ENCODE data around the gene PTPRCAP. TPM values are rescaled to one million over a fixed set of nuclear protein-coding genes. Genes with fewer than 3 reads are reported as not detected.

Gene PTPRCAP
- total and polyA plus RNA-seq, 10 of the 15 experiments (the other 5 are each of a cell fraction or from before 2014, with no cell fraction given) = 4.7 to 266 (median 125) TPM

DNA sequence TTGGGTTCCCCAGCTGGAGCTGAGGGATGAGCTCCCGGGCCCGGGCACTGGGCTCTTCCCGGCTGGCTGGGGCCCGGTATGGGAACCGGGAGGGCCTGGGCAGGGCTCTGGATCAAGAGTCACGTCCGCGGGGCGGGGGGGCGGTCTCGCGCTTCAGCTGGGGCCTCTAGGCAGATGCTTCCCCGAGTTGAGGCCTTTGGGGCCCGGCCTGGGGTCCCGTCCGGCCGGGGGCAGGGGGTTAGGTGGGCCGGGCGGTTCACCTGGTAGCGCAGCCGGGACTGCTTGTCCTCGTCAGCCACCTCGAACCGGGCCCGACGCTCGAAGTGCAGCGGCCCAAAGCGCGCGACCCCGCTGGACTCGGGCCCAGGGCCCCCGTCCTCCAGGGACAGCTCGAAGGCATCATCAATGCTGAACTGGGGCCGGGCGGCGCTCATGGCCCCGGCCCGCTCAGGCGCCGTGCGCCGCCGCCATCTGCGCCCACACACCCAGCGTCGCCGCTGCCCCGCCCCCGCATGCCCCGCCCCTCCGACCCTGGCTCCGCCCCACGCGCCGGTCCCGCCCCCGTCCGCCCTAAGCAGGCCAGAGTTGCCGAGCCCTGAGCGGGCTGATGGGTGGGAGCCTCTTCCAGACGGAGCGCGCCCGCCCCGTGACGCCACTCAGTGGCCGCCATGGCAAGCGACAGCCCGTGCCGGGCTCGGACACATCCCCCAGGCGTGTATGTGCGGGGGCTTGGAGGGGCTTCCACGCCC lies 31.5 kb upstream of the PTPRCAP start, which contains the start of gene TMEM134 (continued):
- TF ChIP-seq, protein P1, sequence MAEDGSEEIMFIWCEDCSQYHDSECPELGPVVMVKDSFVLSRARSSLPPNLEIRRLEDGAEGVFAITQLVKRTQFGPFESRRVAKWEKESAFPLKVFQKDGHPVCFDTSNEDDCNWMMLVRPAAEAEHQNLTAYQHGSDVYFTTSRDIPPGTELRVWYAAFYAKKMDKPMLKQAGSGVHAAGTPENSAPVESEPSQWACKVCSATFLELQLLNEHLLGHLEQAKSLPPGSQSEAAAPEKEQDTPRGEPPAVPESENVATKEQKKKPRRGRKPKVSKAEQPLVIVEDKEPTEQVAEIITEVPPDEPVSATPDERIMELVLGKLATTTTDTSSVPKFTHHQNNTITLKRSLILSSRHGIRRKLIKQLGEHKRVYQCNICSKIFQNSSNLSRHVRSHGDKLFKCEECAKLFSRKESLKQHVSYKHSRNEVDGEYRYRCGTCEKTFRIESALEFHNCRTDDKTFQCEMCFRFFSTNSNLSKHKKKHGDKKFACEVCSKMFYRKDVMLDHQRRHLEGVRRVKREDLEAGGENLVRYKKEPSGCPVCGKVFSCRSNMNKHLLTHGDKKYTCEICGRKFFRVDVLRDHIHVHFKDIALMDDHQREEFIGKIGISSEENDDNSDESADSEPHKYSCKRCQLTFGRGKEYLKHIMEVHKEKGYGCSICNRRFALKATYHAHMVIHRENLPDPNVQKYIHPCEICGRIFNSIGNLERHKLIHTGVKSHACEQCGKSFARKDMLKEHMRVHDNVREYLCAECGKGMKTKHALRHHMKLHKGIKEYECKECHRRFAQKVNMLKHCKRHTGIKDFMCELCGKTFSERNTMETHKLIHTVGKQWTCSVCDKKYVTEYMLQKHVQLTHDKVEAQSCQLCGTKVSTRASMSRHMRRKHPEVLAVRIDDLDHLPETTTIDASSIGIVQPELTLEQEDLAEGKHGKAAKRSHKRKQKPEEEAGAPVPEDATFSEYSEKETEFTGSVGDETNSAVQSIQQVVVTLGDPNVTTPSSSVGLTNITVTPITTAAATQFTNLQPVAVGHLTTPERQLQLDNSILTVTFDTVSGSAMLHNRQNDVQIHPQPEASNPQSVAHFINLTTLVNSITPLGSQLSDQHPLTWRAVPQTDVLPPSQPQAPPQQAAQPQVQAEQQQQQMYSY (CRISPR knock-in tag; IDR thresholded peaks at IDR 0.05) = no peak
- TF ChIP-seq YBX1 (IDR thresholded peaks at IDR 0.05) (no peak), CBFB (IDR thresholded peaks at IDR 0.05; ENCODE audit: low read depth) (no peak), TBL1XR1 (IDR thresholded peaks at IDR 0.05; ENCODE audit: low read depth, low read length) (peak; percentile 63; the same call in 1 of the 2 replicates), CREB1 (IDR thresholded peaks at IDR 0.05; ENCODE audit: low read depth) (peak; percentile 82)
- TF ChIP-seq, protein P2, sequence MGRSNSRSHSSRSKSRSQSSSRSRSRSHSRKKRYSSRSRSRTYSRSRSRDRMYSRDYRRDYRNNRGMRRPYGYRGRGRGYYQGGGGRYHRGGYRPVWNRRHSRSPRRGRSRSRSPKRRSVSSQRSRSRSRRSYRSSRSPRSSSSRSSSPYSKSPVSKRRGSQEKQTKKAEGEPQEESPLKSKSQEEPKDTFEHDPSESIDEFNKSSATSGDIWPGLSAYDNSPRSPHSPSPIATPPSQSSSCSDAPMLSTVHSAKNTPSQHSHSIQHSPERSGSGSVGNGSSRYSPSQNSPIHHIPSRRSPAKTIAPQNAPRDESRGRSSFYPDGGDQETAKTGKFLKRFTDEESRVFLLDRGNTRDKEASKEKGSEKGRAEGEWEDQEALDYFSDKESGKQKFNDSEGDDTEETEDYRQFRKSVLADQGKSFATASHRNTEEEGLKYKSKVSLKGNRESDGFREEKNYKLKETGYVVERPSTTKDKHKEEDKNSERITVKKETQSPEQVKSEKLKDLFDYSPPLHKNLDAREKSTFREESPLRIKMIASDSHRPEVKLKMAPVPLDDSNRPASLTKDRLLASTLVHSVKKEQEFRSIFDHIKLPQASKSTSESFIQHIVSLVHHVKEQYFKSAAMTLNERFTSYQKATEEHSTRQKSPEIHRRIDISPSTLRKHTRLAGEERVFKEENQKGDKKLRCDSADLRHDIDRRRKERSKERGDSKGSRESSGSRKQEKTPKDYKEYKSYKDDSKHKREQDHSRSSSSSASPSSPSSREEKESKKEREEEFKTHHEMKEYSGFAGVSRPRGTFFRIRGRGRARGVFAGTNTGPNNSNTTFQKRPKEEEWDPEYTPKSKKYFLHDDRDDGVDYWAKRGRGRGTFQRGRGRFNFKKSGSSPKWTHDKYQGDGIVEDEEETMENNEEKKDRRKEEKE (IDR thresholded peaks at IDR 0.05) = no peak
- TF ChIP-seq, protein P3, sequence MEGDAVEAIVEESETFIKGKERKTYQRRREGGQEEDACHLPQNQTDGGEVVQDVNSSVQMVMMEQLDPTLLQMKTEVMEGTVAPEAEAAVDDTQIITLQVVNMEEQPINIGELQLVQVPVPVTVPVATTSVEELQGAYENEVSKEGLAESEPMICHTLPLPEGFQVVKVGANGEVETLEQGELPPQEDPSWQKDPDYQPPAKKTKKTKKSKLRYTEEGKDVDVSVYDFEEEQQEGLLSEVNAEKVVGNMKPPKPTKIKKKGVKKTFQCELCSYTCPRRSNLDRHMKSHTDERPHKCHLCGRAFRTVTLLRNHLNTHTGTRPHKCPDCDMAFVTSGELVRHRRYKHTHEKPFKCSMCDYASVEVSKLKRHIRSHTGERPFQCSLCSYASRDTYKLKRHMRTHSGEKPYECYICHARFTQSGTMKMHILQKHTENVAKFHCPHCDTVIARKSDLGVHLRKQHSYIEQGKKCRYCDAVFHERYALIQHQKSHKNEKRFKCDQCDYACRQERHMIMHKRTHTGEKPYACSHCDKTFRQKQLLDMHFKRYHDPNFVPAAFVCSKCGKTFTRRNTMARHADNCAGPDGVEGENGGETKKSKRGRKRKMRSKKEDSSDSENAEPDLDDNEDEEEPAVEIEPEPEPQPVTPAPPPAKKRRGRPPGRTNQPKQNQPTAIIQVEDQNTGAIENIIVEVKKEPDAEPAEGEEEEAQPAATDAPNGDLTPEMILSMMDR (IDR thresholded peaks at IDR 0.05 in 2 of 3, conservative IDR thresholded peaks at IDR 0.05 in 1 of 3; ENCODE audit: control insufficient read depth in 2 of 3, extremely low read depth in 1 of 3, insufficient read depth in 1 of 3, low read depth in 3 of 3, low read length in 3 of 3) = peak; percentile 45 to 76 (median 64)

Measured in GM12878 (cell line).